Fibroblast of lung (primary cell): Measurements from ENCODE around the gene NDUFAF5.

Experiments
- EZH2 ChIP-seq: IDR thresholded peaks from 2 replicates; pipeline ENCODE4 v1.5.1; 2012; ENCODE audit warnings: low read length, control low read depth, mild to moderate bottlenecking; ENCODE audit errors: missing control alignments
- TF ChIP-seq, protein P1 (sequence below), 2 donors: IDR thresholded peaks in 1 of 2; conservative IDR thresholded peaks in 1 of 2; 1 replicate in 1 of 2; 2 replicates in 1 of 2; pipeline ENCODE4 v1.5.1; 2011 to 2012; ENCODE audit warnings: low read length in 2 of 2, control low read depth in 1 of 2, inconsistent platforms in 1 of 2, low read depth in 1 of 2, mild to moderate bottlenecking in 1 of 2

DNA sequence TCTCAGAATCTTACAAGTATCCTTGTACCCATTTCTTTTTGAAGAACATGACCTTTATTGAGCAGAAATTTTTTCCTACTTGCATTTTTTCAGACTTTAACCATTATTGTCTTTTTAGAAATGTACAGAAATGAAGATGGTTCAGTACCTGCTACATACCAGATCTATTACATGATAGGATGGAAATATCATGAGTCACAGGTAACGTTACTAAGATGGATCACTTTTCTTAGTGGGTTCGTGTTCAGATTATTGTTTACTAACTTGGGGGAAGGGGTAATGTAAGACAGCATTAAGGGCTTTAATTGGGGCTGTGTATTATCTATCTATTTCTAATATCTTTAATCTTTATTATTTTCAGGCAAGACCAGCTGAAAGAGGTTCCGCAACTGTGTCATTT lies 31.9 kb downstream of the NDUFAF5 start:
- TF ChIP-seq, protein P1, sequence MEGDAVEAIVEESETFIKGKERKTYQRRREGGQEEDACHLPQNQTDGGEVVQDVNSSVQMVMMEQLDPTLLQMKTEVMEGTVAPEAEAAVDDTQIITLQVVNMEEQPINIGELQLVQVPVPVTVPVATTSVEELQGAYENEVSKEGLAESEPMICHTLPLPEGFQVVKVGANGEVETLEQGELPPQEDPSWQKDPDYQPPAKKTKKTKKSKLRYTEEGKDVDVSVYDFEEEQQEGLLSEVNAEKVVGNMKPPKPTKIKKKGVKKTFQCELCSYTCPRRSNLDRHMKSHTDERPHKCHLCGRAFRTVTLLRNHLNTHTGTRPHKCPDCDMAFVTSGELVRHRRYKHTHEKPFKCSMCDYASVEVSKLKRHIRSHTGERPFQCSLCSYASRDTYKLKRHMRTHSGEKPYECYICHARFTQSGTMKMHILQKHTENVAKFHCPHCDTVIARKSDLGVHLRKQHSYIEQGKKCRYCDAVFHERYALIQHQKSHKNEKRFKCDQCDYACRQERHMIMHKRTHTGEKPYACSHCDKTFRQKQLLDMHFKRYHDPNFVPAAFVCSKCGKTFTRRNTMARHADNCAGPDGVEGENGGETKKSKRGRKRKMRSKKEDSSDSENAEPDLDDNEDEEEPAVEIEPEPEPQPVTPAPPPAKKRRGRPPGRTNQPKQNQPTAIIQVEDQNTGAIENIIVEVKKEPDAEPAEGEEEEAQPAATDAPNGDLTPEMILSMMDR (conservative IDR thresholded peaks at IDR 0.05 in 1 of 2, IDR thresholded peaks at IDR 0.05 in 1 of 2; ENCODE audit: low read depth in 1 of 2, low read length in 2 of 2): no peak
- no peak for TF ChIP-seq EZH2
